K562 (cell line): ENCODE results near the gene RPRML. TPM values are rescaled to one million over a fixed set of nuclear protein-coding genes. Genes with fewer than 3 reads are reported as not detected.
"Not testable (repeated sequence)": the region's sequence is repeated elsewhere in the genome, so short reads cannot be mapped to it uniquely, and the experiment has no call there.

Source experiments
- ATAC-seq: fragments of 200-7000 bp; cut with Tn5 transposase; 3 replicates; pipeline ENCODE4 v1.9.1; 2020; ENCODE audit warnings: moderate library complexity
- BruUV-seq: library from RNA; stranded (reverse); fragments of 400-500 nt; replicated peaks from 2 replicates; lab custom pipeline; 2021; lab: Mats Ljungman, UMichigan
- CTCF ChIA-PET: fragments of 300-600 bp; formaldehyde crosslinking; extraction: SDS; loops from one replicate; lab custom pipeline; 2021; ENCODE audit warnings: low intra/inter-chr PET ratio; lab: Yijun Ruan, JAX
- POLR2A ChIA-PET: fragments of 300-600, 350-650 bp; sonication (Branson Sonifier 250); formaldehyde crosslinking; extraction: SDS; loops from one replicate; lab custom pipeline; 2021; ENCODE audit warnings: antibody characterized with exemption, inconsistent platforms; lab: Yijun Ruan, JAX
- DNase-seq, 4 experiments: peaks; one replicate each; pipeline versions ENCODE4 v3.0.0 to v3.0.0-alpha.2; 2011 to 2018; ENCODE audit warnings: low spot score in 3 of 4, mixed read lengths in 3 of 4; ENCODE audit errors: extremely low read depth in 1 of 4
- FAIRE-seq: peaks from 2 replicates; lab custom pipeline; 2011; peaks lifted over from hg19 to GRCh38; lab: Jason Lieb, UNC
- H2AFZ ChIP-seq: 2 replicates; pipeline ENCODE4 v1.6.0; 2011; ENCODE audit warnings: low read depth, low read length, control low read depth, inconsistent platforms
- H3K27ac ChIP-seq: fragments of 200-600 bp; 3 replicates; pipeline ENCODE4 v1.8.0; 2011; ENCODE audit warnings: low read depth, mild to moderate bottlenecking, control low read depth, inconsistent platforms, low read length, moderate library complexity, mixed read lengths; ENCODE audit errors: extremely low read depth
- H3K27me3 ChIP-seq, 2 experiments: fragments of 300-600 bp in 1 of 2; 2 replicates in 1 of 2; 3 replicates in 1 of 2; pipeline versions ENCODE4 v1.6.0 to v1.8.0; 2011; ENCODE audit warnings: inconsistent platforms in 2 of 2, low read length in 2 of 2, mild to moderate bottlenecking in 1 of 2, mixed read lengths in 1 of 2, moderate library complexity in 1 of 2; ENCODE audit not compliant: control insufficient read depth in 2 of 2, insufficient read depth in 2 of 2
- H3K36me3 ChIP-seq: fragments of 300-600 bp; 3 replicates; pipeline ENCODE4 v1.8.0; 2011; ENCODE audit warnings: mild to moderate bottlenecking, low read length, inconsistent platforms; ENCODE audit not compliant: control insufficient read depth, insufficient read depth
- H3K4me1 ChIP-seq, 2 experiments: fragments of 200-600 bp in 1 of 2; replicated peaks in 1 of 2; 2 replicates in 1 of 2; 3 replicates in 1 of 2; pipeline versions ENCODE4 v1.5.1 to v1.8.0; 2011; ENCODE audit warnings: inconsistent platforms in 2 of 2, low read length in 2 of 2, mild to moderate bottlenecking in 1 of 2, mixed read lengths in 1 of 2, moderate library complexity in 1 of 2; ENCODE audit not compliant: control insufficient read depth in 2 of 2, insufficient read depth in 2 of 2
- H3K4me2 ChIP-seq: 2 replicates; pipeline ENCODE4 v1.6.1; 2011; ENCODE audit warnings: low read length, control low read depth, inconsistent platforms, mixed read lengths; ENCODE audit not compliant: insufficient read depth
- H3K4me3 ChIP-seq: fragments of 200-600 bp; sonication (generic), shearing (Covaris generic); 2 replicates; pipeline ENCODE4 v1.5.1; 2016; ENCODE audit warnings: control low read depth, inconsistent platforms
- H3K79me2 ChIP-seq: fragments of 200-600 bp; 3 replicates; pipeline ENCODE4 v1.8.0; 2011; ENCODE audit warnings: low read length, inconsistent platforms; ENCODE audit not compliant: control insufficient read depth, insufficient read depth
- H3K9ac ChIP-seq, 2 experiments: 2 replicates each; pipeline versions ENCODE4 v1.6.0 to v1.6.1; 2011; ENCODE audit warnings: low read depth in 2 of 2, low read length in 2 of 2, control low read depth in 1 of 2, inconsistent platforms in 1 of 2, mild to moderate bottlenecking in 1 of 2, mixed read lengths in 1 of 2; ENCODE audit not compliant: insufficient read depth in 1 of 2
- H3K9me1 ChIP-seq: one replicate; pipeline ENCODE4 v1.6.0; 2011; ENCODE audit warnings: inconsistent platforms, mild to moderate bottlenecking, low read length, moderate library complexity; ENCODE audit not compliant: control insufficient read depth, insufficient read depth
- H3K9me3 ChIP-seq: replicated peaks from 2 replicates; pipeline ENCODE4 v1.5.1; 2011; ENCODE audit warnings: low read depth, low read length, inconsistent platforms; ENCODE audit not compliant: control insufficient read depth, insufficient read depth
- H4K20me1 ChIP-seq: replicated peaks from 2 replicates; pipeline ENCODE4 v1.6.1; 2011; ENCODE audit warnings: low read length, inconsistent platforms, mixed read lengths; ENCODE audit not compliant: control insufficient read depth, insufficient read depth
- E2F3 ChIP-seq: fragments of 250-450 bp; sonication (Bioruptor Pico); IDR thresholded peaks from 2 replicates; pipeline ENCODE4 v1.4.0; 2020; ENCODE audit warnings: mild to moderate bottlenecking
- NFIC ChIP-seq: fragments of 450-650 bp; IDR thresholded peaks from 2 replicates; pipeline ENCODE4 v1.6.1; 2017; ENCODE audit warnings: mild to moderate bottlenecking, inconsistent platforms
- ZNF146 ChIP-seq: IDR thresholded peaks from one replicate; pipeline ENCODE4 v1.6.1; 2018; ENCODE audit warnings: missing compliant biosample characterization; ENCODE audit not compliant: unreplicated experiment
- WGBS: fragments of 100-300 bp; shearing (Covaris generic); methylation state at CpG from one replicate; pipeline ENCODE4 v1.1.6; 2016; ENCODE audit warnings: low coverage, mixed read lengths; ENCODE audit not compliant: insufficient coverage; ENCODE audit errors: missing lambda C conversion rate; 5-methylcytosine and 5-hydroxymethylcytosine counted together
- in situ Hi-C: fragments of 300-500 bp; cut with MboI; formaldehyde crosslinking; loops from 4 replicates; pipeline ENCODE4 v1.15.0; 2018; ENCODE audit warnings: inconsistent platforms, mixed read lengths
- intact Hi-C: fragments of 100-400 bp; cut with micrococcal nuclease; formaldehyde crosslinking; loops from 2 replicates; pipeline ENCODE4 v1.14.2; 2022
- polyA plus RNA-seq, 8 experiments: library from polyadenylated mRNA; depleted of rRNA in 4 of 8; stranded (reverse) in 5 of 8; unstranded in 3 of 8; fragments of >200 nt; fragmentation: Nextera tagmentation in 2 of 8; fragmentation: Illumina TruSeq in 1 of 8; extraction: Ambion mirVana in 2 of 8; extraction: Trizol in 1 of 8; gene quantifications; 2 replicates each; pipeline versions ENCODE4 v1.2.1 to v1.2.3, GENCODE V29; 2011 to 2014; ENCODE audit warnings: inconsistent platforms in 1 of 8, missing spikeins in 1 of 8
- total RNA-seq, 7 experiments: library from RNA; depleted of rRNA in 6 of 7; stranded (reverse); fragments of >200 nt in 6 of 7; fragmentation: Illumina TruSeq in 2 of 7; extraction: Trizol in 2 of 7; gene quantifications; 2 replicates each; pipeline versions ENCODE4 v1.2.1 to v1.2.3, GENCODE V29; 2011 to 2021; ENCODE audit warnings: low replicate concordance in 1 of 7

RPRML gene
- total and polyA plus RNA-seq, 9 of the 15 experiments (the other 6 are each of a cell fraction or from before 2014, with no cell fraction given): not detected

DNA sequence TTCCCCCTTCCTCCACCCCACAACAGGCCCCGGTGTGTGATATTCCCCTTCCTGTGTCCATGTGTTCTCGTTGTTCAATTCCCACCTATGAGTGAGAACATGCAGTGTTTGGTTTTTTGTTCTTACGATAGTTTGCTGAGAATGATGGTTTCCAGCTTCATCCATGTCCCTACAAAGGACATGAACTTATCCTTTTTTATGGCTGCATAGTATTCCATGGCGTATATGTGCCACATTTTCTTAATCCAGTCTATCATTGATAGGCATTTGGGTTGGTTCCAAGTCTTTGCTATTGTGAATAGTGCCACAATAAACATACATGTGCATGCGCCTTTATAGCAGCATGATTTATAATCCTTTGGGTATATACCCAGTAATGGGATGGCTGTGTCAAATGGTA, 24.8 kb upstream of the RPRML start:
- CTCF ChIA-PET, ATAC-seq, DNase-seq, FAIRE-seq, H3K79me2 ChIP-seq, intact Hi-C loops, H3K9me1 ChIP-seq, in situ Hi-C loops, H3K4me2 ChIP-seq, H3K9ac ChIP-seq, BruUV-seq, H3K36me3 ChIP-seq, POLR2A ChIA-PET, H4K20me1 ChIP-seq, H2AFZ ChIP-seq, H3K4me1 ChIP-seq, H3K9me3 ChIP-seq, H3K4me3 ChIP-seq, H3K27ac ChIP-seq, H3K27me3 ChIP-seq: not testable (repeated sequence)
- peak; percentile 21 for TF ChIP-seq ZNF146
- WGBS: 56% methylated on average over 2 of the region's 5 CpGs

DNA sequence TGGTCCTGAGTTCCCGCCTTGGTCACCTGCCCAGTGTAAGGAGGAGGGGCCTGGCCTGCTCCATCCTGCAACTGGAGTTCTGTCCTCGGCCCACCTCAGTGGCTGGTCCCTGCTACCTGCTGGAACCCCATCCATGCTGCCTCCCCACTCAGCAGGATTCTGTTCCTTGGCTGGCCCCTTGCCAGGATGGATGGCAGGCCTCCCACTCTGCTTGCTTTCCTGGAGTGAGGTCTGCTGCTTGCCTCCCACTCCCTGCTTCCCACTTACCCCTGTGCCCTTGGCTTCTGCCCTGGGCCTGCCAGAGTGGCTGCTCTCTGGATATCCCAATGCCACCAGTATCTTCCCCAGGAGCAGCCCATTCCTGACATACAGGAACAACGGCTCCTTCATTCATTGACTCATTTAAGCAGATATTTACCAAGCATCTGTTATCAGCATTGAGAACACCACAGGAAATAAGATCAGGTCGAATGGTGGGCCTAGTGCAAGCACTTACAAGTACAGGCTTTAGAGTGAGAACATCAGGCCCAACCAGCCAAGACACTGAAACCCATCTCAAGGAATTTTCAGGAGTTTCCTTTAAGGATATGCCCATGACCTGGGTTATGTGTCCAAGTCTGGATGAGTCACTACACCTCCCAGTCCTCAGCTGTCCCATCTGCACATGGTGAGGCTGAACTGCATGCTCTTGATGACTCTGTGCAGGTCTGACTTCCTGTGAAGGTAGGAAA, 17.0 kb upstream of the RPRML start:
- Histone ChIP-seq H3K79me2 (no peaks in the 10 kb centered on the region), H3K4me1 (no peaks in the 10 kb centered on the region; a peak in 1 of 5 replicates), H3K9me3 (no peaks in the 10 kb centered on the region), H3K9ac (0 out of 4 replicates have a peak overlapping the region, but pooled peaks of 1 of the 2 experiments have one; percentile 12), H3K4me2 (no peak overlapping the region), H3K9me1 (no peaks in the 10 kb centered on the region), H3K36me3 (no peaks in the 10 kb centered on the region), H3K27me3 (no peaks in the 10 kb centered on the region; a peak in 1 of 5 replicates), H4K20me1 (no peaks in the 10 kb centered on the region), H3K4me3 (no peak overlapping the region), H3K27ac (no peak overlapping the region), H2AFZ (no peak overlapping the region)
- 23% methylated on average over 4 of the region's 4 CpGs for WGBS
- CTCF ChIA-PET: no interaction called here
- POLR2A ChIA-PET: no interaction called here
- no TSS peak for BruUV-seq
- intact Hi-C loops: no loop called here
- TF ChIP-seq NFIC (peak; percentile 62), E2F3 (CRISPR knock-in tag) (no peak)
- in situ Hi-C loops: loop anchor here (25.0 kb wide), 1 partner anchor 616 kb away; no protein-coding TSS in a partner anchor
- FAIRE-seq (no peak), ATAC-seq (no peak), DNase-seq (no peak)
